GM19193 (cell line): ENCODE data around the gene HSD17B12.

Experiments used
- POLR2A ChIP-seq: IDR thresholded peaks from 4 replicates; pipeline ENCODE4 v1.6.1; 2011; ENCODE audit not compliant: insufficient read depth, insufficient read length; ENCODE audit errors: extremely low read depth

Gene HSD17B12

GRCh38 chr11:43823316-43823715 lies 142.8 kb downstream of the HSD17B12 start:
- no peak for TF ChIP-seq POLR2A

- TF ChIP-seq POLR2A: no peak
These were observed 143.3 kb downstream of the HSD17B12 start for GRCh38 chr11:43823851-43824250.

- TF ChIP-seq POLR2A: no peak
These were observed 144.8 kb downstream of the HSD17B12 start for GRCh38 chr11:43825217-43825816.

GRCh38 chr11:43830928-43831440 lies 150.4 kb downstream of the HSD17B12 start:
- TF ChIP-seq POLR2A: no peak

- no peak for TF ChIP-seq POLR2A
These were observed 152.0 kb downstream of the HSD17B12 start for GRCh38 chr11:43832536-43832935.

- TF ChIP-seq POLR2A: no peak
These were observed 153.1 kb downstream of the HSD17B12 start for GRCh38 chr11:43833657-43834073.

- no peak for TF ChIP-seq POLR2A
These were observed 153.7 kb downstream of the HSD17B12 start for GRCh38 chr11:43834286-43834685.

- TF ChIP-seq POLR2A: no peak
These were observed 154.6 kb downstream of the HSD17B12 start for GRCh38 chr11:43835104-43835503.

- TF ChIP-seq POLR2A: no peak
These were observed 157.3 kb downstream of the HSD17B12 start for GRCh38 chr11:43837879-43838278.

GRCh38 chr11:43842021-43842420 lies 161.5 kb downstream of the HSD17B12 start:
- no peak for TF ChIP-seq POLR2A

GRCh38 chr11:43845816-43846215 lies 165.3 kb downstream of the HSD17B12 start:
- TF ChIP-seq POLR2A: no peak

- TF ChIP-seq POLR2A: no peak
These were observed 171.6 kb downstream of the HSD17B12 start for GRCh38 chr11:43852057-43852636.

GRCh38 chr11:43853781-43854180 lies 173.2 kb downstream of the HSD17B12 start:
- no peak for TF ChIP-seq POLR2A

- TF ChIP-seq POLR2A: no peak
These were observed 176.5 kb downstream of the HSD17B12 start for GRCh38 chr11:43856993-43857392.

- TF ChIP-seq POLR2A: no peak
These were observed 180.6 kb downstream of the HSD17B12 start for GRCh38 chr11:43861141-43861540.

- no peak for TF ChIP-seq POLR2A
These were observed 186.0 kb downstream of the HSD17B12 start for GRCh38 chr11:43866520-43866919.
